ENCODE results near the gene LGALS7.
"Not testable (repeated sequence)": the region's sequence is repeated elsewhere in the genome, so short reads cannot be mapped to it uniquely, and the experiment has no call there.

GRCh38 chr19:38821230-38821825, 48.0 kb upstream of the LGALS7 start:
- TF ChIP-seq PBX3 (IDR thresholded peaks at IDR 0.05); TEAD4 (IDR thresholded peaks at IDR 0.05; ENCODE audit: borderline replicate concordance, insufficient read depth); CTCF (IDR thresholded peaks at IDR 0.05); NRF1 (IDR thresholded peaks at IDR 0.05; ENCODE audit: low read depth, low read length); RCOR1 (IDR thresholded peaks at IDR 0.05; ENCODE audit: low read length): not testable (repeated sequence)

Data from SK-N-SH (cell line).